Right lobe of liver (tissue), 6 donors: ENCODE results near the gene SLC36A1. TPM values are rescaled to one million over a fixed set of nuclear protein-coding genes. Genes with fewer than 3 reads are reported as not detected.

Experiments used
- ATAC-seq, 4 donors: fragments of 200-7000 bp; cut with Tn5 transposase; one replicate each; pipeline ENCODE4 v1.9.1; 2020; ENCODE audit warnings: mild to moderate bottlenecking in 4 of 4, moderate library complexity in 4 of 4
- DNase-seq, 3 donors: peaks; one replicate each; pipeline ENCODE4 v3.0.0-alpha.2; 2020
- H3K27ac ChIP-seq, 3 donors: fragments of 200-600 bp; one replicate each; pipeline ENCODE4 v1.8.0; 2022
- H3K27me3 ChIP-seq, 2 donors: fragments of 200-600 bp; one replicate each; pipeline ENCODE4 v1.8.0; 2022
- H3K36me3 ChIP-seq, 4 donors: fragments of 200-600 bp; sonication (generic) in 1 of 4; one replicate each; pipeline versions ENCODE4 v1.5.1 to v1.8.0; 2017 to 2022; ENCODE audit warnings: control low read depth in 1 of 4
- H3K4me1 ChIP-seq, 4 donors: fragments of 200-600 bp; sonication (generic) in 1 of 4; one replicate each; pipeline versions ENCODE4 v1.5.1 to v1.8.0; 2017 to 2022; ENCODE audit warnings: control low read depth in 1 of 4
- H3K4me3 ChIP-seq, 3 donors: fragments of 200-600 bp; one replicate each; pipeline ENCODE4 v1.8.0; 2022
- H3K9me3 ChIP-seq, 4 donors: fragments of 200-600 bp; sonication (generic) in 1 of 4; one replicate each; pipeline versions ENCODE4 v1.5.1 to v1.8.0; 2017 to 2022; ENCODE audit warnings: control low read depth in 1 of 4
- POLR2A ChIP-seq: fragments of 450-650 bp; IDR thresholded peaks from one replicate; pipeline ENCODE4 v1.6.1; 2017; ENCODE audit warnings: antibody characterized with exemption, mild to moderate bottlenecking
- WGBS: methylation state at CpG from one replicate; pipeline ENCODE4 v1.1.6; 2018; ENCODE audit warnings: low coverage, low lambda C conversion rate; ENCODE audit not compliant: insufficient coverage; ENCODE audit errors: missing lambda C conversion rate; 5-methylcytosine and 5-hydroxymethylcytosine counted together
- intact Hi-C, 2 donors: fragments of 100-400 bp; cut with DNase I; formaldehyde crosslinking; loops; one replicate each; pipeline versions ENCODE4 v1.11.2 to v1.14.1; 2022
- total RNA-seq, 6 experiments: library from RNA; depleted of rRNA in 2 of 6; stranded (reverse); fragments of >200 nt in 2 of 6; fragmentation: NEBNext Ultra II Directional in 3 of 6; extraction: Animal tissue kit (Norgen Biotek cat#: 25700) in 3 of 6; gene quantifications; one replicate each; pipeline versions ENCODE4 v1.1.0 to v1.2.4, GENCODE V29; 2016 to 2023
- TF ChIP-seq, protein P1 (sequence below), 4 donors: fragments of 200-600 bp in 3 of 4; fragments of 450-650 bp in 1 of 4; IDR thresholded peaks; one replicate each; pipeline versions ENCODE4 v1.5.1 to v1.8.0; 2016 to 2022; ENCODE audit warnings: antibody characterized with exemption in 4 of 4, mild to moderate bottlenecking in 2 of 4
- donor health status: DM: no; HTN: yes; CAD: no.
- donor health status: DM: no; HTN: no; CAD: no.
- donor health status: DM: no; HTN: no; CAD: no.
- donor health status: DM: no; HTN: yes; CAD: no.
- donor health status: DM: no; HTN: yes; CAD: no.

The SLC36A1 gene
- total RNA-seq, 6 experiments from 2014 or later = 2.0 to 8.2 (median 5.2) TPM

DNA sequence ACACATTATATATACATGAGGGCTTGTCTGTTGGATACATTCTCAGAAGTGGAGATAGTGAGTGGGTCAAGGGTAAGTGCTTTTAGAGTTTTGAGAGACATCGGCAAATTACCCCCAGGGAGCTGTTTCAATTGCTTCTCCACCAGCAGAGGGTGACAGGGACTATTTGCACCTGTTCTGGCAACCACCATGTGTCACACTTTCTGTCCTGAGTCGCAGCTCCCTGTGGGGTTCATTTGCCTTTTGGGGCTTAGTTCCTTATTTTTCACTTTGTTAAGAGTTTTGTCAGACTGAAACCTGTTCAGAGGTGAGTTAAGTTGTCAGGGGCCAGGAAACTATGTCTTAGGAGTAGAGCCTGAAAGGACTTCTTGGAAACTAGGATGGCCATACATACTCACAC, 20.1 kb upstream of the SLC36A1 start:
- H3K27ac ChIP-seq = no peak overlapping the region
- no peaks in the 10 kb centered on the region for H3K4me1 ChIP-seq
- no peak overlapping the region for H3K4me3 ChIP-seq
- ATAC-seq = no peak
- intact Hi-C loops = no loop called here
- H3K36me3 ChIP-seq = no peaks in the 10 kb centered on the region
- no peaks in the 10 kb centered on the region for H3K9me3 ChIP-seq
- no peaks in the 10 kb centered on the region for H3K27me3 ChIP-seq
- no peak for TF ChIP-seq POLR2A
- TF ChIP-seq, protein P1, sequence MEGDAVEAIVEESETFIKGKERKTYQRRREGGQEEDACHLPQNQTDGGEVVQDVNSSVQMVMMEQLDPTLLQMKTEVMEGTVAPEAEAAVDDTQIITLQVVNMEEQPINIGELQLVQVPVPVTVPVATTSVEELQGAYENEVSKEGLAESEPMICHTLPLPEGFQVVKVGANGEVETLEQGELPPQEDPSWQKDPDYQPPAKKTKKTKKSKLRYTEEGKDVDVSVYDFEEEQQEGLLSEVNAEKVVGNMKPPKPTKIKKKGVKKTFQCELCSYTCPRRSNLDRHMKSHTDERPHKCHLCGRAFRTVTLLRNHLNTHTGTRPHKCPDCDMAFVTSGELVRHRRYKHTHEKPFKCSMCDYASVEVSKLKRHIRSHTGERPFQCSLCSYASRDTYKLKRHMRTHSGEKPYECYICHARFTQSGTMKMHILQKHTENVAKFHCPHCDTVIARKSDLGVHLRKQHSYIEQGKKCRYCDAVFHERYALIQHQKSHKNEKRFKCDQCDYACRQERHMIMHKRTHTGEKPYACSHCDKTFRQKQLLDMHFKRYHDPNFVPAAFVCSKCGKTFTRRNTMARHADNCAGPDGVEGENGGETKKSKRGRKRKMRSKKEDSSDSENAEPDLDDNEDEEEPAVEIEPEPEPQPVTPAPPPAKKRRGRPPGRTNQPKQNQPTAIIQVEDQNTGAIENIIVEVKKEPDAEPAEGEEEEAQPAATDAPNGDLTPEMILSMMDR (IDR thresholded peaks at IDR 0.05) = no peak
- no peak for DNase-seq
- 67% methylated on average over 1 of the region's 2 CpGs for WGBS

DNA sequence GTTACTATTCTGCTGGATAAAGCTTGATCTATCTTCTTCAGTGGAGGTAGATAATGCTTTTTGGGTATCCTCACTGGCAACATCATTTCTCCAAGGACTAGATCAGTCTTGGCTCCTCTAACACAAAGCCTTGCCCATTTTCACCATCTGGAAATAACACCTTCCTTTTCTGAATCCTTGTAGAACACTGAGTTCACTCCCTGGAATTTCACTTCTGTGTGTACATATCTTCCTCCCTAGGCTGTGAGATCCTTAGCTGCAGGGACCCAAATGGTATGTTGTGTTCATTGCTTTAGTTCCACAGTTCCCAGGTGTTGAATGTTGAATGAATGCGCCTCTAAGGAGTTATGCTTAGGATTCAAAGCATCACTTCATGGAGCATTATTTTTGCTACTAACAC, 16.7 kb upstream of the SLC36A1 start:
- intact Hi-C loops = no loop called here
- H3K36me3 ChIP-seq = no peaks in the 10 kb centered on the region
- TF ChIP-seq, protein P1 (IDR thresholded peaks at IDR 0.05) = no peak
- no peak for TF ChIP-seq POLR2A
- ATAC-seq (no peak), DNase-seq (no peak)
- no peak overlapping the region for H3K27ac ChIP-seq
- 94% methylated on average over 1 of the region's 1 CpG for WGBS
- no peaks in the 10 kb centered on the region for H3K4me1 ChIP-seq
- no peak overlapping the region for H3K4me3 ChIP-seq
- H3K27me3 ChIP-seq = no peaks in the 10 kb centered on the region
- no peaks in the 10 kb centered on the region for H3K9me3 ChIP-seq

DNA sequence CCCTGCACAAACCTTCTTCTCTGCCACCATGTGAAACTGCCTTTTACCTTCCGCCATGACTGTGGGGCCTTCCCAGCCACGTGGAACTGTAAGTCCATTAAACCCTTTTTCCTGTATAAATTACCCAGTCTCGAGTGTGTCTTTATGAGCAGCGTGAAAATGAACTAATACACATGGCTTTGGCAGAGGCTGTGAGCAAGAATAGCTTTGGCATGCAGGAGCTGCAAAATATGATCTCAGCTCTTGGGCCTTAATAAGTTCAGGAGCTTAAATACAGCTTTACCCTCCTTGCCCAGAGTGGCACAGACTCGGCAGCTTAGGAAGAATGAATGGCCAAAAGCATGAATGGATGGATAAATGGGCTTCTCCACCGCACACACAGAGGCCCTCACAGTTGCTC, 15.7 kb upstream of the SLC36A1 start:
- no peak for TF ChIP-seq POLR2A
- TF ChIP-seq, protein P1 (IDR thresholded peaks at IDR 0.05) = no peak
- Histone ChIP-seq H3K27me3 (no peaks in the 10 kb centered on the region), H3K4me3 (no peak overlapping the region), H3K36me3 (no peaks in the 10 kb centered on the region), H3K4me1 (no peaks in the 10 kb centered on the region), H3K9me3 (no peaks in the 10 kb centered on the region), H3K27ac (no peak overlapping the region)
- ATAC-seq = no peak
- intact Hi-C loops = no loop called here
- WGBS = 64% methylated on average over 6 of the region's 6 CpGs
- DNase-seq = no peak

DNA sequence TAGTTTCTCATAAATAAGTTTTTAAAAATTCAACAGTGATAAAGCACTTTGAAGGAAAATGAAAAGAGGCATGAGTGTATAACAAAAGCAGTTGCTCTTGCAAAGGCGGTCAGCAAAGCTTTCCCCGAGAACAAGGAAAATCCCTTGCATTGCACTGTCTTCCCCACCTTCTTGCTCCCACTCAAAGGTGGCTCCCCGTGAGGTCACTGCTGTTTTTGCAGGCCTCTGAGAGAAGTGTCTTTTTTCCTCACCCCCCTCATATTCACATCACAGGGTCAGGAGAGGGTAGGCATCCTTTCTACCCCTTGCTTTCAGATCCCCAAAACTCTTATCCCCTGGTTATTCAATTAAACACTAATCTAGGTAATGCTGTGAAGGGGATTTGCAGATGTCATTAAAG, 15.2 kb upstream of the SLC36A1 start:
- ATAC-seq = no peak
- intact Hi-C loops = no loop called here
- H3K4me3 ChIP-seq = no peak overlapping the region
- H3K36me3 ChIP-seq = no peaks in the 10 kb centered on the region
- no peak overlapping the region for H3K27ac ChIP-seq
- no peak for DNase-seq
- no peaks in the 10 kb centered on the region for H3K27me3 ChIP-seq
- 83% methylated on average over 3 of the region's 3 CpGs for WGBS
- H3K9me3 ChIP-seq = no peaks in the 10 kb centered on the region
- H3K4me1 ChIP-seq = no peaks in the 10 kb centered on the region
- TF ChIP-seq POLR2A = no peak
- TF ChIP-seq, protein P1 (IDR thresholded peaks at IDR 0.05) = no peak

DNA sequence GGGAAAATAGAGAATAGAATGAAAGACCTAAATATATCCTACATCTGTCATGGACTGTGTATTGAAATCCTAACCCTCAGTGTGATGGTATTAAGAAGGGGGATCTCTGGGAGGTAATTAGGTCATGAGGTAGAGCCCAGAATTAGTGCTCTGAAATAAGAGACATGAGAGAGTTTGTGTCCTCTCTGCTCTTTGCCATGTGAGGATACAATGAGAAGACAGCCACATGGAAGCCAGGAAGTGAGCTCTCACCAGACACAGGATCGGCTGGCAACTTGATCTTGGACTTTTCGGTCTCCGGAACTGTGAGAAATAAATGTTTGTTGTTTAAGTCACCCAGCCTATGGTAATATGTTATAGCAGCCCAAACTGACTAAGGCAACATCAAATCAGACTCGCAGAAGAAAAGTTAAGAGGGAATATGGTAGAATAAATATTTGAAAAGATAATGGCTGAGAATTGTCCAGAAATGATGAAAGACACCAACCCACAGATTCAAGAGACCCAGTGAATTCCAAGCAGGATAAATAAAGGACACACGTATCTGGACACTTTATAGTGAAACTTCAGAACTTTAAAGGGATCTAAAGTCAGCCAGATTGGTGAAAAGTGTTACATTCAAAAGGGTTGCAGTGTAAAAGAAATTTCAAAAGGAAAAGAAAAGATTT, 12.7 kb upstream of the SLC36A1 start:
- TF ChIP-seq POLR2A = no peak
- TF ChIP-seq, protein P1 (IDR thresholded peaks at IDR 0.05) = no peak
- Histone ChIP-seq H3K36me3 (no peaks in the 10 kb centered on the region), H3K4me1 (no peaks in the 10 kb centered on the region), H3K9me3 (no peaks in the 10 kb centered on the region), H3K27ac (no peak overlapping the region), H3K4me3 (no peak overlapping the region), H3K27me3 (no peaks in the 10 kb centered on the region)
- ATAC-seq (no peak), DNase-seq (no peak)
- intact Hi-C loops = no loop called here
- 73% methylated on average over 4 of the region's 5 CpGs for WGBS
